HG02642 (cell line): Measurements from ENCODE around the gene NOB1.
"Not testable (repeated sequence)": the region's sequence is repeated elsewhere in the genome, so short reads cannot be mapped to it uniquely, and the experiment has no call there.

ENCODE experiments used
- ATAC-seq: cut with Tn5 transposase; IDR thresholded peaks from one replicate; pipeline ENCODE4 v1.9.1; 2021; ENCODE audit warnings: mild to moderate bottlenecking; ENCODE audit not compliant: unreplicated experiment, poor library complexity

The NOB1 gene

GRCh38 chr16:69761983-69762813 is 7.5 kb upstream of the NOB1 start, which contains the start of gene WWP2:
WWP2 (plus strand) TSS chr16:69762332; CDS start chr16:69787011, 24,679 bp downstream.
- ATAC-seq: peak; percentile 81

- ATAC-seq: not testable (repeated sequence)
These were observed 2.6 kb upstream of the NOB1 start for GRCh38 chr16:69757375-69757774.

- ATAC-seq: no peak
These were observed 2.0 kb upstream of the NOB1 start for GRCh38 chr16:69756705-69757104.

- no peak for ATAC-seq
These were observed 620 bp downstream of the NOB1 start for GRCh38 chr16:69754143-69754468.

GRCh38 chr16:69748694-69749345 is 5.9 kb downstream of the NOB1 start:
- no peak for ATAC-seq

GRCh38 chr16:69747115-69747514 is 7.6 kb downstream of the NOB1 start:
- no peak for ATAC-seq

- ATAC-seq: no peak
These were observed 8.8 kb downstream of the NOB1 start for GRCh38 chr16:69745959-69746358.

GRCh38 chr16:69745232-69745612 is 9.5 kb downstream of the NOB1 start:
- no peak for ATAC-seq

- ATAC-seq: no peak
These were observed 10.1 kb downstream of the NOB1 start for GRCh38 chr16:69744363-69745231.

GRCh38 chr16:69741951-69742904 is 12.5 kb downstream of the NOB1 start:
- no peak for ATAC-seq

- no peak for ATAC-seq
These were observed 13.2 kb downstream of the NOB1 start for GRCh38 chr16:69741519-69741918.

GRCh38 chr16:69732101-69732500 is 22.6 kb downstream of the NOB1 start:
- ATAC-seq: no peak

- not testable (repeated sequence) for ATAC-seq
These were observed 23.4 kb downstream of the NOB1 start for GRCh38 chr16:69731280-69731679.

- not testable (repeated sequence) for ATAC-seq
These were observed 25.7 kb downstream of the NOB1 start for GRCh38 chr16:69729030-69729429.

GRCh38 chr16:69727916-69728270 is 26.8 kb downstream of the NOB1 start:
- ATAC-seq: no peak

- peak; percentile 99 for ATAC-seq
These were observed 28.2 kb downstream of the NOB1 start, which contains the start of gene NQO1 for GRCh38 chr16:69726313-69727060. NQO1 (minus strand) TSS chr16:69726560; CDS start chr16:69726439, 121 bp downstream.

GRCh38 chr16:69725480-69726312 is 29.0 kb downstream of the NOB1 start:
- no peak for ATAC-seq

- no peak for ATAC-seq
These were observed 29.7 kb downstream of the NOB1 start for GRCh38 chr16:69724981-69725479.
